NT2/D1 (cell line): ENCODE measurements around the gene PPM1H.

ENCODE experiments used
- YY1 ChIP-seq: IDR thresholded peaks from 2 replicates; pipeline ENCODE4 v1.6.1; 2011; ENCODE audit not compliant: insufficient read length, insufficient read depth
- ZNF274 ChIP-seq: IDR thresholded peaks from 2 replicates; pipeline ENCODE4 v1.6.1; 2011; ENCODE audit warnings: mild to moderate bottlenecking, low read depth, low read length

DNA sequence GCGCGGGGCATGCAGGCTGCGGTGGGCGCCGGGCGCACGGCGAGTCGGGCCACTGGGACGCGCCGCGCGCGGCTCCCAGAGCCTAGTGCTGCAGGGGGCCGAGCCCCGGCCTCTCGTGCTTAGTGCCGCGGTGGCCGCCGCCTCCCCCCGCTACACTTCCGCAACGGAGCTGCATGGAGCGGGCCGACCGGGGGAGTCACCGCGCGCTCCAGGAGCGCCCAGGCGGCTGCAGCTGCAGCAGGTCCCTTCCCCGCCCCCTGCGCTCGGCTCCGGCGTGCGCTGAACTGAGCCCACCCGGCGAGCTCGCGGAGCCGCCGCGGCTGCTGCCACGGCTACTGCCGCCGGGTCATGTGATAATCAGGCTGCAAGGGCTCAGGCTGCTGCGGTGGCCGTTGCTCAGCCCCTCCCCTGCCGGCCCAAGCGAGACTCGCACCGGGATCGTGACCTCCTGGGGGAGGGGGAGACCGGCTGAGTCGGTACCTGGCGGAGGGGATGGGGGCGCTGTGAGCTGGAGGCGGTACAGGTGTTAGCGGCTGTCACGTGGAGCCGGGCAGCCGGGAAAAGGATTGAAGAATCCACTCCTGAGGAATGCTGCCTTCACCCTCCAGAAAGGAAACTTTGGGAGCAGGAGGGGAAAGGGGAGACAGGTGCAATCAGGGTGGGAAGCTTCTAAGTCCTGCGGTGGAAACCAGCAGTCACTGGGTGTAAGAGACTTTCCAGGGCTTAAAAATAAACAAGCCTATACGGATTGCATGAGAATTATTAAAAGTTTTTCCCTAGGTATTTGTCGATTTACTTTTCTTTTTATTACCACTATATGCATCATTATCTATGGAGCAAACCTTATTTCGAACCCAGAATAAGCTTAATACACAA, at the start of gene PPM1H:
- TF ChIP-seq YY1, result no peak
- TF ChIP-seq ZNF274, result no peak
